Ascending aorta (tissue), 2 donors: ENCODE data around the gene WDFY2. TPM values are rescaled to one million over a fixed set of nuclear protein-coding genes. Genes with fewer than 3 reads are reported as not detected.
"Not testable (repeated sequence)": the region's sequence is repeated elsewhere in the genome, so short reads cannot be mapped to it uniquely, and the experiment has no call there.

Source experiments
- DNase-seq, 2 donors: peaks; one replicate each; pipeline ENCODE4 v3.0.0-alpha.2; 2019; ENCODE audit warnings: low spot score in 2 of 2
- H3K27ac ChIP-seq, 2 donors: fragments of 200-600 bp; sonication (generic); one replicate each; pipeline ENCODE4 v1.5.1; 2016 to 2017; ENCODE audit warnings: mild to moderate bottlenecking in 1 of 2
- H3K27me3 ChIP-seq: fragments of 200-600 bp; sonication (generic); one replicate; pipeline ENCODE4 v1.5.1; 2017
- H3K36me3 ChIP-seq, 2 donors: fragments of 200-600 bp; sonication (generic); one replicate each; pipeline ENCODE4 v1.5.1; 2016
- H3K4me1 ChIP-seq, 2 donors: fragments of 200-600 bp; sonication (generic); one replicate each; pipeline ENCODE4 v1.5.1; 2016 to 2017; ENCODE audit warnings: mild to moderate bottlenecking in 1 of 2
- H3K4me3 ChIP-seq, 2 donors: fragments of 200-600 bp; sonication (generic); one replicate each; pipeline ENCODE4 v1.5.1; 2016 to 2017; ENCODE audit warnings: mild to moderate bottlenecking in 1 of 2
- H3K9me3 ChIP-seq, 2 donors: fragments of 200-600 bp; sonication (generic); one replicate each; pipeline ENCODE4 v1.5.1; 2016
- CTCF ChIP-seq, 3 experiments: fragments of 200-600 bp in 2 of 3; fragments of 450-650 bp in 1 of 3; sonication (generic) in 2 of 3; IDR thresholded peaks; one replicate each; pipeline ENCODE4 v1.5.1; 2016 to 2019; ENCODE audit warnings: antibody characterized with exemption in 3 of 3, mild to moderate bottlenecking in 1 of 3, moderate library complexity in 1 of 3
- intact Hi-C: fragments of 100-400 bp; cut with DNase I; formaldehyde crosslinking; loops from one replicate; pipeline ENCODE4 v1.15.1; 2023
- total RNA-seq: library from RNA; depleted of rRNA; stranded (reverse); fragments of >200 nt; gene quantifications from one replicate; pipeline ENCODE4 v1.1.0, GENCODE V29; 2016

WDFY2 gene
- total RNA-seq, 1 donor from 2014 or later, result 6.1 TPM

- Histone ChIP-seq H3K9me3 (no peaks in the 10 kb centered on the region), H3K36me3 (no peaks in the 10 kb centered on the region), H3K4me3 (peak overlapping the region in 1 of 2 donors; percentile 3), H3K27me3 (no peaks in the 10 kb centered on the region), H3K4me1 (no peaks in the 10 kb centered on the region), H3K27ac (no peak overlapping the region)
- TF ChIP-seq CTCF (IDR thresholded peaks at IDR 0.05), result no peak
- DNase-seq, result no peak
- intact Hi-C loops, result no loop called here
These were observed 41.7 kb upstream of the WDFY2 start for GRCh38 chr13:51542346-51543242.

- intact Hi-C loops, H3K4me1 ChIP-seq, H3K4me3 ChIP-seq, H3K27me3 ChIP-seq, H3K9me3 ChIP-seq, DNase-seq, H3K36me3 ChIP-seq, H3K27ac ChIP-seq: not testable (repeated sequence)
These were observed 38.8 kb upstream of the WDFY2 start for GRCh38 chr13:51545446-51545845.

GRCh38 chr13:51547425-51548176 is 36.7 kb upstream of the WDFY2 start:
- TF ChIP-seq CTCF (IDR thresholded peaks at IDR 0.05), result no peak
- no peak for DNase-seq
- Histone ChIP-seq H3K4me3 (no peak overlapping the region), H3K36me3 (no peaks in the 10 kb centered on the region), H3K9me3 (no peaks in the 10 kb centered on the region), H3K27me3 (no peaks in the 10 kb centered on the region), H3K4me1 (no peaks in the 10 kb centered on the region), H3K27ac (no peak overlapping the region)
- intact Hi-C loops, result no loop called here

- H3K27me3 ChIP-seq, result no peaks in the 10 kb centered on the region
- no peak for DNase-seq
- no peak overlapping the region for H3K27ac ChIP-seq
- H3K4me3 ChIP-seq, result no peak overlapping the region
- no peaks in the 10 kb centered on the region for H3K9me3 ChIP-seq
- no peaks in the 10 kb centered on the region for H3K36me3 ChIP-seq
- intact Hi-C loops, result no loop called here
- no peaks in the 10 kb centered on the region for H3K4me1 ChIP-seq
- TF ChIP-seq CTCF (IDR thresholded peaks at IDR 0.05), result no peak
These were observed 35.2 kb upstream of the WDFY2 start for GRCh38 chr13:51549050-51549449.

- no peaks in the 10 kb centered on the region for H3K36me3 ChIP-seq
- H3K27ac ChIP-seq, result no peak overlapping the region
- TF ChIP-seq CTCF (IDR thresholded peaks at IDR 0.05), result no peak
- no peaks in the 10 kb centered on the region for H3K4me1 ChIP-seq
- H3K4me3 ChIP-seq, result no peak overlapping the region
- H3K27me3 ChIP-seq, result no peaks in the 10 kb centered on the region
- DNase-seq, result no peak
- H3K9me3 ChIP-seq, result no peaks in the 10 kb centered on the region
- intact Hi-C loops, result no loop called here
These were observed 34.7 kb upstream of the WDFY2 start for GRCh38 chr13:51549593-51549992.

GRCh38 chr13:51550151-51550550 is 34.1 kb upstream of the WDFY2 start:
- DNase-seq, result no peak
- intact Hi-C loops, result no loop called here
- no peak overlapping the region for H3K27ac ChIP-seq
- H3K4me1 ChIP-seq, result no peaks in the 10 kb centered on the region
- H3K36me3 ChIP-seq, result no peaks in the 10 kb centered on the region
- no peak for TF ChIP-seq CTCF (IDR thresholded peaks at IDR 0.05)
- no peaks in the 10 kb centered on the region for H3K9me3 ChIP-seq
- H3K27me3 ChIP-seq, result no peaks in the 10 kb centered on the region
- H3K4me3 ChIP-seq, result no peak overlapping the region
